ENCODE data around the gene MSX2.

Gene MSX2

GRCh38 chr5:174775081-174775480 is 50.7 kb downstream of the MSX2 start:
- no peak for DNase-seq (ENCODE audit: low read depth)

- DNase-seq (ENCODE audit: low read depth): no peak
Measured at GRCh38 chr5:174777111-174777510, 52.7 kb downstream of the MSX2 start.

- no peak for DNase-seq (ENCODE audit: low read depth)
Measured at GRCh38 chr5:174777583-174777982, 53.2 kb downstream of the MSX2 start.

All from activated T-helper 9 cell treated with anti-CD3 and anti-CD28 coated beads, Interleukin-2, amount 50 U/mL, for 16 hours (primary cell).